GM12873 (cell line): ENCODE measurements around the gene LHX2.

ENCODE experiments used
- CTCF ChIP-seq: IDR thresholded peaks from 2 replicates; pipeline ENCODE4 v1.5.1; 2012; ENCODE audit warnings: low read depth, mild to moderate bottlenecking, moderate library complexity, low read length, control low read depth; ENCODE audit not compliant: insufficient read depth; ENCODE audit errors: missing control alignments

The LHX2 gene

GRCh38 chr9:123975871-123976270, 35.7 kb upstream of the LHX2 start:
- no peak for TF ChIP-seq CTCF

GRCh38 chr9:123978981-123979380, 32.6 kb upstream of the LHX2 start:
- no peak for TF ChIP-seq CTCF

GRCh38 chr9:123982535-123982934, 29.0 kb upstream of the LHX2 start:
- TF ChIP-seq CTCF, result no peak

- no peak for TF ChIP-seq CTCF
Observed at GRCh38 chr9:123983047-123983446, 28.5 kb upstream of the LHX2 start.

GRCh38 chr9:123984802-123985201, 26.8 kb upstream of the LHX2 start:
- no peak for TF ChIP-seq CTCF

- no peak for TF ChIP-seq CTCF
Observed at GRCh38 chr9:123985869-123986268, 25.7 kb upstream of the LHX2 start.

- TF ChIP-seq CTCF, result no peak
Observed at GRCh38 chr9:123990427-123990826, 21.1 kb upstream of the LHX2 start.
